GM12878 (cell line): Measurements from ENCODE around the gene C10orf105. TPM values are rescaled to one million over a fixed set of nuclear protein-coding genes. Genes with fewer than 3 reads are reported as not detected.

ENCODE experiments used
- ASH2L ChIP-seq: fragments of 300-600, 200-600 bp; sonication (generic); IDR thresholded peaks from 2 replicates; pipeline ENCODE4 v1.6.1; 2017; ENCODE audit warnings: low read depth, mild to moderate bottlenecking, borderline replicate concordance
- CBFB ChIP-seq: IDR thresholded peaks from 2 replicates; pipeline ENCODE4 v1.6.1; 2016; ENCODE audit warnings: antibody characterized with exemption, low read depth
- CEBPZ ChIP-seq: fragments of 150-350 bp; IDR thresholded peaks from 2 replicates; pipeline ENCODE4 v1.6.1; 2016; ENCODE audit warnings: low read depth, low read length
- CHD2 ChIP-seq: IDR thresholded peaks from 2 replicates; pipeline ENCODE4 v1.6.1; 2011; ENCODE audit warnings: low read depth, low read length, improper control_type of control experiment, borderline replicate concordance
- CREM ChIP-seq: IDR thresholded peaks from 2 replicates; pipeline ENCODE4 v1.6.1; 2014; ENCODE audit warnings: antibody characterized with exemption, low read depth
- DPF2 ChIP-seq: fragments of 450-650 bp; IDR thresholded peaks from 2 replicates; pipeline ENCODE4 v1.6.1; 2017; ENCODE audit warnings: mild to moderate bottlenecking
- EED ChIP-seq: sonication (generic); IDR thresholded peaks from 2 replicates; pipeline ENCODE4 v1.6.1; 2016; ENCODE audit warnings: antibody characterized with exemption, low read depth
- EP300 ChIP-seq, 2 experiments: fragments of 150-350 bp in 1 of 2; IDR thresholded peaks; 2 replicates each; pipeline ENCODE4 v1.6.1; 2011 to 2012; ENCODE audit warnings: low read depth in 2 of 2, low read length in 2 of 2, borderline replicate concordance in 1 of 2, improper control_type of control experiment in 1 of 2, inconsistent platforms in 1 of 2; ENCODE audit not compliant: control insufficient read depth in 1 of 2
- KLF5 ChIP-seq: fragments of 450-650 bp; IDR thresholded peaks from 2 replicates; pipeline ENCODE4 v1.6.1; 2014; ENCODE audit warnings: mild to moderate bottlenecking; ENCODE audit not compliant: partially characterized antibody
- MAX ChIP-seq: IDR thresholded peaks from 2 replicates; pipeline ENCODE4 v1.6.1; 2012; ENCODE audit warnings: low read depth, low read length, improper control_type of control experiment
- MEF2B ChIP-seq: fragments of 450-650 bp; IDR thresholded peaks from 2 replicates; pipeline ENCODE4 v1.6.1; 2018; ENCODE audit warnings: mild to moderate bottlenecking, moderate library complexity; ENCODE audit not compliant: partially characterized antibody, poor library complexity, severe bottlenecking
- MLLT1 ChIP-seq: fragments of 450-650 bp; IDR thresholded peaks from 2 replicates; pipeline ENCODE4 v1.6.1; 2016; ENCODE audit warnings: mild to moderate bottlenecking
- NBN ChIP-seq: fragments of 450-650 bp; IDR thresholded peaks from 2 replicates; pipeline ENCODE4 v1.6.1; 2016
- NR2C1 ChIP-seq: fragments of 450-650 bp; IDR thresholded peaks from 2 replicates; pipeline ENCODE4 v1.6.1; 2017; ENCODE audit warnings: antibody characterized with exemption, mild to moderate bottlenecking, moderate library complexity
- NRF1 ChIP-seq: conservative IDR thresholded peaks from 2 replicates; pipeline ENCODE4 v1.6.1; 2011; ENCODE audit warnings: mild to moderate bottlenecking, low read depth, low read length, improper control_type of control experiment
- POLR2AphosphoS2 ChIP-seq: IDR thresholded peaks from 2 replicates; pipeline ENCODE4 v1.6.1; 2011; ENCODE audit warnings: low read depth, mild to moderate bottlenecking, low read length, improper control_type of control experiment, moderate library complexity
- POLR2AphosphoS5 ChIP-seq: IDR thresholded peaks from 2 replicates; pipeline ENCODE4 v1.6.1; 2011; ENCODE audit warnings: mild to moderate bottlenecking, low read length, inconsistent platforms
- RELA ChIP-seq: fragments of 450-650 bp; IDR thresholded peaks from 2 replicates; pipeline ENCODE4 v1.8.0; 2014; ENCODE audit warnings: borderline replicate concordance; ENCODE audit not compliant: partially characterized antibody
- RELB ChIP-seq: fragments of 450-650 bp; IDR thresholded peaks from 2 replicates; pipeline ENCODE4 v1.6.1; 2017; ENCODE audit warnings: low read depth, mild to moderate bottlenecking, moderate library complexity
- SPI1 ChIP-seq: IDR thresholded peaks from 2 replicates; pipeline ENCODE4 v1.6.1; 2011; ENCODE audit warnings: low read depth, mild to moderate bottlenecking, low read length, moderate library complexity, borderline replicate concordance; ENCODE audit not compliant: insufficient read depth
- TCF12 ChIP-seq: IDR thresholded peaks from 2 replicates; pipeline ENCODE4 v1.6.1; 2011; ENCODE audit warnings: low read depth, mild to moderate bottlenecking, low read length
- ZNF24 ChIP-seq: fragments of 450-650 bp; IDR thresholded peaks from 2 replicates; pipeline ENCODE4 v1.6.1; 2017; ENCODE audit warnings: antibody characterized with exemption, mild to moderate bottlenecking
- polyA plus RNA-seq, 11 experiments: library from polyadenylated mRNA; depleted of rRNA in 4 of 11; unstranded in 6 of 11; stranded (reverse) in 5 of 11; fragments of >200 nt; fragmentation: Nextera tagmentation in 4 of 11; fragmentation: Illumina TruSeq in 1 of 11; extraction: Ambion mirVana in 4 of 11; extraction: Trizol in 1 of 11; gene quantifications; 1 replicate in 1 of 11; 2 replicates in 10 of 11; pipeline versions ENCODE4 v1.2.1 to v1.2.3, GENCODE V29; 2011 to 2016; ENCODE audit warnings: inconsistent platforms in 2 of 11, missing spikeins in 2 of 11, low read depth in 1 of 11
- total RNA-seq, 4 experiments: library from RNA; depleted of rRNA in 3 of 4; stranded (reverse); fragments of >200 nt in 3 of 4; fragmentation: Illumina TruSeq in 1 of 4; extraction: Trizol in 1 of 4; gene quantifications; 2 replicates each; pipeline versions ENCODE4 v1.2.1 to v1.2.3, GENCODE V29; 2013 to 2021

The C10orf105 gene
- total and polyA plus RNA-seq, 10 of the 15 experiments (the other 5 are each of a cell fraction or from before 2014, with no cell fraction given): 0.04 to 0.06 (median 0.05) TPM; not detected in 7

GRCh38 chr10:71747551-71748523 is 28.3 kb upstream of the C10orf105 start (continued):
- TF ChIP-seq CBFB: peak; percentile 52; the same call in 1 of the 2 replicates
- TF ChIP-seq MAX: peak; percentile 42; the same call in 1 of the 2 replicates
- no peak for TF ChIP-seq NRF1
- peak; percentile 69; the same call in 1 of the 2 replicates for TF ChIP-seq CHD2
- TF ChIP-seq POLR2AphosphoS2: peak; percentile 63; the same call in 1 of the 2 replicates
- peak in 1 of 2 experiments; percentile 44; a peak in 1 of 4 replicates for TF ChIP-seq EP300 (IDR thresholded peaks at IDR 0.05; ENCODE audit: borderline replicate concordance in 1 of 2, control insufficient read depth in 1 of 2, low read depth in 2 of 2, low read length in 2 of 2)
- TF ChIP-seq EED: peak; percentile 83
- 0 out of 2 replicates have a peak, but pooled peaks have one; percentile 53 for TF ChIP-seq POLR2AphosphoS5
- TF ChIP-seq ZNF24: peak; percentile 17; the same call in 1 of the 2 replicates
- TF ChIP-seq MLLT1: peak; percentile 55; the same call in 1 of the 2 replicates
- TF ChIP-seq RELA: peak; percentile 44
- TF ChIP-seq RELB: peak; percentile 77; the same call in 1 of the 2 replicates
- no peak for TF ChIP-seq CEBPZ
- peak; percentile 67 for TF ChIP-seq DPF2
- TF ChIP-seq CREM: no peak; the same call in 1 of the 2 replicates
- peak; percentile 98 for TF ChIP-seq SPI1
- TF ChIP-seq NBN: peak; percentile 47; the same call in 1 of the 2 replicates
- no peak for TF ChIP-seq KLF5
- TF ChIP-seq NR2C1: no peak
- no peak for TF ChIP-seq ASH2L
- TF ChIP-seq MEF2B: peak; percentile 42
- peak; percentile 86 for TF ChIP-seq TCF12
